ENCODE data around the gene EYA3. TPM values are rescaled to one million over a fixed set of nuclear protein-coding genes. Genes with fewer than 3 reads are reported as not detected.
A peak's percentile ranks its signal among the peaks of the same experiment; 100 is the strongest.

Gene EYA3
- total and polyA plus RNA-seq, 10 of the 15 experiments (the other 5 are each of a cell fraction or from before 2014, with no cell fraction given) = 13.0 to 46.6 (median 23.4) TPM

GRCh38 chr1:27979151-27979858, 109.1 kb downstream of the EYA3 start (continued):
- TF ChIP-seq ELK1 (IDR thresholded peaks at IDR 0.05; ENCODE audit: low read depth, low read length) (no peak), JUNB (IDR thresholded peaks at IDR 0.05) (peak; percentile 51), SP1 (IDR thresholded peaks at IDR 0.05; ENCODE audit: low read depth, low read length) (no peak), SMARCA5 (IDR thresholded peaks at IDR 0.05) (no peak; the same call in 1 of the 2 replicates), HDAC2 (IDR thresholded peaks at IDR 0.05) (no peak), KDM1A (IDR thresholded peaks at IDR 0.05; ENCODE audit: borderline replicate concordance) (no peak), GABPA (IDR thresholded peaks at IDR 0.05; ENCODE audit: low read depth) (no peak), ATF7 (IDR thresholded peaks at IDR 0.05; ENCODE audit: low read depth) (no peak), MTA3 (IDR thresholded peaks at IDR 0.05; ENCODE audit: borderline replicate concordance, low read length) (no peak), FOXM1 (IDR thresholded peaks at IDR 0.05; ENCODE audit: low read depth, low read length) (no peak), SPI1 (IDR thresholded peaks at IDR 0.05; ENCODE audit: borderline replicate concordance, insufficient read depth, low read depth, low read length) (peak; percentile 57; the same call in 1 of the 2 replicates), ZNF592 (IDR thresholded peaks at IDR 0.05) (no peak), DPF2 (IDR thresholded peaks at IDR 0.05) (no peak), NFYA (IDR thresholded peaks at IDR 0.05; ENCODE audit: borderline replicate concordance, low read depth, low read length) (no peak), CEBPB (IDR thresholded peaks at IDR 0.05; ENCODE audit: borderline replicate concordance in 1 of 2, low read depth in 2 of 2, low read length in 2 of 2) (no peak), ETV6 (conservative IDR thresholded peaks at IDR 0.05 in 1 of 2, IDR thresholded peaks at IDR 0.05 in 1 of 2; ENCODE audit: borderline replicate concordance in 1 of 2, low read depth in 1 of 2) (no peak), NR2C1 (IDR thresholded peaks at IDR 0.05) (no peak), ATF2 (IDR thresholded peaks at IDR 0.05; ENCODE audit: low read length) (peak; percentile 42; the same call in 1 of the 2 replicates), RB1 (IDR thresholded peaks at IDR 0.05; ENCODE audit: borderline replicate concordance) (no peak), POU2F2 (IDR thresholded peaks at IDR 0.05; ENCODE audit: borderline replicate concordance, low read depth, low read length) (no peak), ATF3 (IDR thresholded peaks at IDR 0.05; ENCODE audit: borderline replicate concordance, extremely low read depth, low read depth, low read length) (no peak), SMAD5 (IDR thresholded peaks at IDR 0.05; ENCODE audit: low read depth) (no peak), ZBED1 (IDR thresholded peaks at IDR 0.05; ENCODE audit: borderline replicate concordance) (no peak), TCF3 (IDR thresholded peaks at IDR 0.05; ENCODE audit: borderline replicate concordance, insufficient read depth, low read depth, low read length) (no peak), CREM (IDR thresholded peaks at IDR 0.05; ENCODE audit: low read depth) (0 out of 2 replicates have a peak, but pooled peaks have one; percentile 8)
